NCI-H2171 (cell line): ENCODE data around the gene KRTAP9-7.
"Not testable (repeated sequence)": the region's sequence is repeated elsewhere in the genome, so short reads cannot be mapped to it uniquely, and the experiment has no call there.

Experiments
- DNase-seq: peaks from one replicate; lab custom pipeline; 2025; lab: John Stamatoyannopoulos, UW

Gene KRTAP9-7, protein sequence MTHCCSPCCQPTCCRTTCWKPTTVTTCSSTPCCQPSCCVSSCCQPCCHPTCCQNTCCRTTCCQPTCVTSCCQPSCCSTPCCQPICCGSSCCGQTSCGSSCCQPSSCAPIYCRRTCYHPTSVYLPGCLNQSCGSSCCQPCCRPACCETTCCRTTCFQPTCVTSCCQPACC

DNA sequence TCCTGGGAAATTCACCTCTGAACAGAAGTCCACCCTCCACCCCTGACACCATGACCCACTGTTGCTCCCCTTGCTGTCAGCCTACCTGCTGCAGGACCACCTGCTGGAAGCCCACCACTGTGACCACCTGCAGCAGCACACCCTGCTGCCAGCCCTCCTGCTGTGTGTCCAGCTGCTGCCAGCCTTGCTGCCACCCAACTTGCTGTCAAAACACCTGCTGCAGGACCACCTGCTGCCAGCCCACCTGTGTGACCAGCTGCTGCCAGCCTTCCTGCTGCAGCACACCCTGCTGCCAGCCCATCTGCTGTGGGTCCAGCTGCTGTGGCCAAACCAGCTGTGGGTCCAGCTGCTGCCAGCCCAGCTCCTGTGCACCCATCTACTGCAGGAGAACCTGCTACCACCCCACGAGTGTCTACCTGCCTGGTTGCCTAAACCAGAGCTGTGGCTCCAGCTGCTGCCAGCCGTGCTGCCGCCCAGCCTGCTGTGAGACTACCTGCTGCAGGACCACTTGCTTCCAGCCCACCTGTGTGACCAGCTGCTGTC, at the start of gene KRTAP9-7:
TSS of gene KRTAP9-7 (plus strand) at position 51 of the 543 bp plus-strand sequence. CDS start at position 51, 0 bp downstream.
- DNase-seq: not testable (repeated sequence)

DNA sequence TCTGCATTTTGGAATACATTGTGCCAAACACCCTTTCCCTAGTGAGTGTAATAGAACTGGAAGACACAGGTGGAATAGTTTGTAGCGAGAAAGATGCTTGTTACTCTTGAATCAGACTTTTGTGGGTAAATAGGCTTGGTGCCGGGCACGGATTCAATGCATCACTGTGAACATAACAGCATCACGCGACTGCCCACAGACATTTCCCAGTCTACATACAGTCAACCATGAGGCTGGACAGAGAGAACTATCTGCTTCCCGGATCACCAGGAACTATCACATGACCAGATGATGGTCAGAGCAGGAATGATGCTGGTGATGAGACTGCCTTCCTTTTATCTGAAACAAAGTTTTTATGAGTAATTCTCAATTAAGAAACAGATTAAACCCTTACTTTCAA, 49.4 kb upstream of the KRTAP9-7 start:
- DNase-seq: no peak

DNA sequence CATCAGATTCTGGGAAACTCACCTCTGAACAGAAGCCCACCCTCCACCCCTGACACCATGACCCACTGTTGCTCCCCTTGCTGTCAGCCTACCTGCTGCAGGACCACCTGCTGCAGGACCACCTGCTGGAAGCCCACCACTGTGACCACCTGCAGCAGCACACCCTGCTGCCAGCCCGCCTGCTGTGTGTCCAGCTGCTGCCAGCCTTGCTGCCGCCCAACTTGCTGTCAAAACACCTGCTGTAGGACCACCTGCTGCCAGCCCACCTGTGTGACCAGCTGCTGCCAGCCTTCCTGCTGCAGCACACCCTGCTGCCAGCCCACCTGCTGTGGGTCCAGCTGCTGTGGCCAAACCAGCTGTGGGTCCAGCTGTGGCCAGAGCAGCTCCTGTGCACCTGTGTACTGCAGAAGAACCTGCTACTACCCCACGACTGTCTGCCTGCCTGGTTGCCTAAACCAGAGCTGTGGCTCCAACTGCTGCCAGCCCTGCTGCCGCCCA, 48.9 kb upstream of the KRTAP9-7 start, which contains the start of gene KRTAP9-2:
TSS of gene KRTAP9-2 (plus strand) at position 51 of the 498 bp plus-strand sequence. CDS start at position 58, 7 bp downstream.
- not testable (repeated sequence) for DNase-seq

DNA sequence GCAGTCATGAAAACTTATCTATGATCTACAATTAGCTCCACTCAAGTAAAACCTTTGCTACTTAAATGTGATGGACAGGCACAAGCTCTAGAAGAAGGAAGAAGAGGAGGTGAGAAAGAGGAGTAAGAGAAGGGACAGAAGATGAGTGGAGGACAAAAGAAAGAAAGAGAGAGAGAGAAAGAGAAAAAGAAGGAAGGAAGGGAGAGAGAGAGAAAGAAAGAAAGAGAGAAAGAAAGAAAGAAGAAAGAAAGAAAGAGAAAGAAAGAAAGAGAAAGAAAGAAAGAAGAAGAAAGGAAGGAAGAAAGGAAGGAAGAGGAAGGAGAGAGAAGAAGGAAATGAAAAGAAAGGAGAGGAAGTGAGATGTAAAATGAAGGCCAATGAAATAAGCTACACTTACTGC, 45.4 kb upstream of the KRTAP9-7 start:
- no peak for DNase-seq

DNA sequence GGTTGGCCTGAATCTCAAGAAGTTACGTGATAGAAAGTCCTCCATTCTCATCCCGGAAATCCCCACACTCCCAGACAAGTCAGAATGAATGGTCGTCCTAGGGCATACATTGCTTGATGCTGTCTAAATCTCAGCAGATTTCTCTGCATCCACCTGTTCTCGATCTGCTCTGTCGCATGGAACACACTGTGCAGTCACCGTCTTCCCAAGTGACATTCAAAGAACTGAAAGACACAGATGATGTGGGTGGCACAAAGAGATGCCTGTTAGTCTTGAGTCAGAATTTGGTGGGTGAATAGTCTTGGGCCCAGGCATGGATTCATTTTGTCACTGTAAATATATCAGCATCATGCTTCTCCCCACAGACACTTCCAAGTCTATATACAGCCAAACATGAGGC, 43.8 kb upstream of the KRTAP9-7 start:
- DNase-seq: no peak

DNA sequence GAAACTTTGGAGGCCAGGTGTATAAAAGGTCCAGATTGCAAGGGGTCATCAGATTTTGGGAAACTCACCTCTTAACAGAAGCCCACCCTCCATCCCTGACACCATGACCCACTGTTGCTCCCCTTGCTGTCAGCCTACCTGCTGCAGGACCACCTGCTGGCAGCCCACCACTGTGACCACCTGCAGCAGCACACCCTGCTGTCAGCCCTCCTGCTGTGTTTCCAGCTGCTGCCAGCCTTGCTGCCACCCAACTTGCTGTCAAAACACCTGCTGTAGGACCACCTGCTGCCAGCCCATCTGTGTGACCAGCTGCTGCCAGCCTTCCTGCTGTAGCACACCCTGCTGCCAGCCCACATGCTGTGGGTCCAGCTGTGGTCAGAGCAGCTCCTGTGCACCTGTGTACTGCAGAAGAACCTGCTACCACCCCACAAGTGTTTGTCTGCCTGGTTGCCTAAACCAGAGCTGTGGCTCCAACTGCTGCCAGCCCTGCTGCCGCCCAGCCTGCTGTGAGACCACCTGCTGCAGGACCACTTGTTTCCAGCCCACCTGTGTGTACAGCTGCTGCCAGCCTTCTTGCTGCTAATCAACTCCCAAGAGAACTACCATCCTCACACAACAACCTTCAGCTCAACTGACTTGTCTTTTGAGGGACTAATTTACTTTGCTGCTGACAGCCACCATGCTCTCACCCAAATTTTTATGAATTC, 42.9 kb upstream of the KRTAP9-7 start, which contains the start of gene KRTAP9-3:
TSS of gene KRTAP9-3 (plus strand) at position 51 of the 707 bp plus-strand sequence. CDS start at position 104, 53 bp downstream.
- not testable (repeated sequence) for DNase-seq

DNA sequence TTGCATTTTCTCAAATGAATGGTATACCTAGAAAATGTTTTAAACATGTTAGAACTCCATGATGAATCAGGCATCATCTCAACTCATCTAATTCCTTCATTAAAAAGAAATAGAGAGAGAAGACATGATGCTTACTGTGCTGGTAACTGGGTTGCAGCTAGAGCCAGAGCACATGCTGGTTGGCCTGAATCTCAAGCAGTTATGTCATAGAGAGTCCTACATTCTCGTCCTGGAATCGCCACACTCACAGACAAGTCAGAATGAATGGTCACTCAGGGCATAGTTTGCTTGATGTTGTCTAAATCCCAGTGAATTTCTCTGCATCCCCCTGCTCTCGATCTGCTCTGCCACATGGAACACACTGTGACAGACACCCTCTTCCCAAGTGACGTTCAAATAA, 38.4 kb upstream of the KRTAP9-7 start:
- not testable (repeated sequence) for DNase-seq

DNA sequence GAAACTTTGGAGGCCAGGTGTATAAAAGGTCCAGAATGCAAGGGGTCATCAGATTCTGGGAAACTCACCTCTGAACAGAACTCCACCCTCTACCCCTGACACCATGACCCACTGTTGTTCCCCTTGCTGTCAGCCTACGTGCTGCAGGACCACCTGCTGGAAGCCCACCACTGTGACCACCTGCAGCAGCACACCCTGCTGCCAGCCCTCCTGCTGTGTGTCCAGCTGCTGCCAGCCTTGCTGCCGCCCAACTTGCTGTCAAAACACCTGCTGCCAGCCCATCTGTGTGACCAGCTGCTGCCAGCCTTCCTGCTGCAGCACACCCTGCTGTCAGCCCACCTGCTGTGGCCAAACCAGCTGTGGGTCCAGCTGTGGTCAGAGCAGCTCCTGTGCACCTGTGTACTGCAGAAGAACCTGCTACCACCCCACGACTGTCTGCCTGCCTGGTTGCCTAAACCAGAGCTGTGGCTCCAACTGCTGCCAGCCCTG, 37.5 kb upstream of the KRTAP9-7 start, which contains the start of gene KRTAP9-8:
TSS of gene KRTAP9-8 (plus strand) at position 51 of the 489 bp plus-strand sequence. CDS start at position 104, 53 bp downstream.
- DNase-seq: not testable (repeated sequence)

DNA sequence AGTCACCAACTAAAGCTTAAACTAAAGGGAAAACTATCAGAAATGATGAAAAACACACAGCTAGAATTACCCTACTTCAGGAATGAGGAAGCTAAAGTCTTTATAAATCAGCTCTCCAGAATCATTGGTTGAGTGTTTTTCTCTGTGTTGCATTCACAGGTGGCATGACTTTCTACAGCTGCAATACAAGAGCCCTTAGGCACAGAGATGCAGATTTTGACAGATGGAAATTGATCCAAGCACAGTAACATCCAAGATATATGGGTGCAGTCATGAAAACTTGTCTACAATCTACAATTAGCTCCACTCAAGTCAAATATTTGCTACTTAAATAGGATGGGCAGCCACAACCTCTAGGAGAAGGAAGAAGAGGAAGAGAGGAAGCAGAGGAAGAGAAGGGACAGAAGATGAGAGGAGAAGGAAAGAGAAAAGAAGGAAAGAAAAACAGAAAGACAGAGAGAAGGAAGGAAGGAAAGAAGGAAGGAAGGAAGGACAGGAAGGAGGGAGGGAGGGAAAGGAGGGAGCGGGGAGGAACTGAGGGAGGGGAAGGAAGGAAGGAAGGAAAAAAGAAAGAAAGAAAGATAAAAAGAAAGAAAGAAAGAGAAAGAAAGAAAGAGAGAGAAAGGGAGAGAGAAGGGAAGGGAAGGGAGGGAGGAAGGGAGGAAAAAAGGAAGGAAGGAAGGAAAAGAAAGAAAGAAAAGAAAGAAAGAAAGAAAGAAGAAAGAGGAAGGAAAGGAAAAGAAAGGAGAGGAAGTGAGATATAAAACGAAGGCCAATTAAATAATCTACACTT, 28.3 kb upstream of the KRTAP9-7 start:
- not testable (repeated sequence) for DNase-seq

DNA sequence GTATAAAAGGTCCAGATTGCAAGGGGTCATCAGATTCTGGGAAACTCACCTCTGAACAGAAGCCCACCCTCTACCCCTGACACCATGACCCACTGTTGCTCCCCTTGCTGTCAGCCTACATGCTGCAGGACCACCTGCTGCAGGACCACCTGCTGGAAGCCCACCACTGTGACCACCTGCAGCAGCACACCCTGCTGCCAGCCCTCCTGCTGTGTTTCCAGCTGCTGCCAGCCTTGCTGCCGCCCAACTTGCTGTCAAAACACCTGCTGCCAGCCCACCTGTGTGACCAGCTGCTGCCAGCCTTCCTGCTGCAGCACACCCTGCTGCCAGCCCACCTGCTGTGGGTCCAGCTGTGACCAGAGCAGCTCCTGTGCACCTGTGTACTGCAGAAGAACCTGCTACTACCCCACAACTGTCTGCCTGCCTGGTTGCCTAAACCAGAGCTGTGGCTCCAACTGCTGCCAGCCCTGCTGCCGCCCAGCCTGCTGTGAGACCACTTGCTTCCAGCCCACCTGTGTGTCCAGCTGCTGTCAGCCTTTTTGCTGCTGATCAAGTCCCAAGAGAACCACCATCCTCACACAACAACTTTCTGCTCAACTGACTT, 25.8 kb upstream of the KRTAP9-7 start, which contains the start of gene KRTAP9-4:
TSS of gene KRTAP9-4 (plus strand) at position 51 of the 604 bp plus-strand sequence. CDS start at position 85, 34 bp downstream.
- not testable (repeated sequence) for DNase-seq

DNA sequence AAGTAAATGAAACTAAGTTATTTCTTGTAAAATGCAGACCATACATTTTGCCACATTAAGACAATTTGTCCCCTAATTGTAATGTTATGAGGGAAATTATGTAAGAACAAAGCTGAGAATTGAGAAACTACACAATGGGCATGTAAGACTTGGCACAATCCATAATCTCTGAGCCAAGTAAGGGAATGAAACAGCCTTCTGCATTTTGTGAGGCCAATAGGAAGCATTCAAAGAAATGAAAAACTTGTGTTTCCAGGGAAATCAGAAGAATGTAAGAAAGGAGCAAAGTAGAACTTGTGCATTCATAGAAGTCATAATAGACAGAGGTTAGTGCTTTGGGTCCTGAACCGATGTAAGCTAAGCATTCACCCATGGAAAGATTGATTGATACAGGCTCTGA, 24.2 kb upstream of the KRTAP9-7 start:
- DNase-seq: no peak

DNA sequence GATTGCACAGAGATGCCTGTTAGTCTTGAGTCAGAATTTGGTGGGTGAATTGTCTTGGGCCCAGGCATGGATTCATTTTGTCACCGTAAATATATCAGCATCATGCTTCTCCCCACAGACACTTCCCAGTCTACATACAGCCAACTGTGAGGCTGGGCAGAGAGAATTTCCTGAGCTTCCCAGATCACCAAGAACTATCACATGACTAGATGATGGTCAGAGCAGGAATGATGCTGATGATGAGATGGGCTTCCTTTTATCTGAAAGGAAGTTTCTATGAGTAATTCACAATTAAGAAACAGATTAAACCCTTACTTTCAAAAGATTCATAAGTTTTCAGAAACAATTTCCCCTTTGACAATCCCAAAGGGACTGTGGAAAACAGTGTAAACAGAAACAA, 20.6 kb upstream of the KRTAP9-7 start:
- DNase-seq: no peak

DNA sequence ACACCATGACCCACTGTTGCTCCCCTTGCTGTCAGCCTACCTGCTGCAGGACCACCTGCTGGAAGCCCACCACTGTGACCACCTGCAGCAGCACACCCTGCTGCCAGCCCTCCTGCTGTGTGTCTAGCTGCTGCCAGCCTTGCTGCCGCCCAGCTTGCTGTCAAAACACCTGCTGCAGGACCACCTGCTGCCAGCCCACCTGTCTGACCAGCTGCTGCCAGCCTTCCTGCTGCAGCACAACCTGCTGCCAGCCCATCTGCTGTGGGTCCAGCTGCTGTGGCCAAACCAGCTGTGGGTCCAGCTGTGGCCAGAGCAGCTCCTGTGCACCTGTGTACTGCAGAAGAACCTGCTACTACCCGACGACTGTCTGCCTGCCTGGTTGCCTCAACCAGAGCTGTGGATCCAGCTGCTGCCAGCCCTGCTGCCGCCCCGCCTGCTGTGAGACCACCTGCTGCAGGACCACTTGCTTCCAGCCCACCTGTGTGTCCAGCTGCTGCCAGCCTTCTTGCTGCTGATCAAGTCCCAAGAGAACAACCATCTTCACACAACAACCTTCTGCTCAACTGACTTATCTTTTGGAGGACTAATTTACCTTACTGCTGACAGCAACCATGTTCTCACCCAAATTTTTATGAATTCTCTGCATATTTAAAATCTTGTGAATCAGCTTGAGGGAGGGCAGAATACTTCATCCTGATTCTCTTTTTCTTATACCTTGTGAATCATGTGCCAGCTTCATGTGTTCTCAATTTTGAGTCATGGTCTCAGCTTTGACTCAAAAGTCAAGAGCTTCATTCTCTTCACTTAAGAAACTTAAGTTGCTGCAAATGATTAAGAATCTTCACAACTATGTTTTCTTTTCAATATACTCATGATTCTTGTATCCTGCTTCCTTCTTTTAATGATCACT, 19.9 kb upstream of the KRTAP9-7 start, which contains the start of gene KRTAP9-9:
TSS of gene KRTAP9-9 (plus strand) at position 4 of the 910 bp plus-strand sequence.
- DNase-seq: not testable (repeated sequence)

DNA sequence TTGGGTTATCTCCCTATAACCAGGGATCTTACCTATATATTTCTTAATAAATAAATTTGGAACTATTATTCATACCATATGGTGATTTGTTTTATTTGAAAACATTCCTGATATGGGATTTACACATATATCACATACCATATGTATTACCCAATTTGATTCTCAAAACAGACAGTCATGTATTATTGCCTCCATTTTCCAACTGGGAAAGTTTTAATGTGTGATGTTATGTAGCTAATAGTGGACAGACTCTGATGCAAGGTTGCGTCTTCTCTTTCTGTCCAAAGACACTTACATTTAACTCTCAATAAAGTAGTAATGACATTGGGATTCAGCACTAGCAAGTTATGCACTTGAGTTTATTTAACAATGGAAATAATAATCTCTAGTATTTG, 19.2 kb upstream of the KRTAP9-7 start:
- no peak for DNase-seq

DNA sequence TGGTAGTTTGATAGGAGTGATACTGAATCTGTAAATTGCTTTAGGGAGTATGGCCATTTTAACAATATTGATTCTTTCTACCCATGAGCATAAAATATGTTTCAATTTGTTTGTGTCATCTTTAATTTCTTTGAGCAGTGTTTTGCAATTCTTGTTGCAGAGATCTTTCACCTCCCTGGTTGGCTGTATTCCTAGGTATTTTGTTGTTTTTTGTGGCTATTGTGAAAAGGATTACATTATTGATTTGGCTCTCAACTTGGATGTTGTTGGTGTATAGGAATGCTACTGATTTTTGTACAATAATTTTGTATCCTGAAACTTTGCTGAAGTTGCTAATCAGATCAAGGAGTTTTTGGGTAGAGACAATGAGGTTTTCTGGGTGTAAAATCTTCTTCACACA, 17.1 kb upstream of the KRTAP9-7 start:
- DNase-seq: no peak

DNA sequence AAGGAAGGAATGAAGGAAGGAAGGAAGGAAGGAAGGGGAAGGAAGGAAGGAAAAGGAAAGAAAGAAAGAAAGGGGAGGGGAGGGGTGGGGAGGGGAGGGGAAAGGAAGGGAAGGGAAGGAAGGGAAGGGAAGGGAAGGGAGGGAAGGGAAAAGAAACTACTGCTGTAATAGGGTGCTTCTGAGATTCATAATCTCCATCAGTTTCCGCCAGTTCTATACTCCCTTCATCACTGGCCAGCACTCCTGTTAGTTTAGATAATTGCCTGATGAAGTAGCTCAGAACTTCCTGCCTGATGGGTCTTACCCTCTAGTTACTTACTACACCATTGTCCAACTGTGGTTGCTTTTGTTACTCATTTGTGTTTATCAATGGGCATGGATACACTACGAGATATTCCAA, 12.3 kb upstream of the KRTAP9-7 start:
- DNase-seq: no peak

DNA sequence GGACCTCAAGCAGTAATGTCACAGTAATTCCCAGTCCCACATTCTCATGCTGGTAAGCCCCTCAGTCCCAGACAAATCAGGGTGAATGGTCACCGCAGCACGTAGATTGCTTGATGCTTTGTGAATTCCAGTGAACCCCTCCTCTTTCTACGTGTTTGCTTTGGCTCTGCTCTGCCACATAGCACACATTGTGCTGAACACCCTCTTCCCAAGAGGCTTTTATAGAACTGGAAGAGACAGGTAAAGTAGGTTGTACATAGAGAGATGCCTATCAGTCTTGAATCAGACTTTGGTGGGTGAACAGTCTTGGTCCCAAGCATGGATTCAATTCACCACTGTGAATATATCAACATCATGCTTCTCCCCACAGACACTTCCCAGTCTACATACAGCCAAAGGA, 10.9 kb upstream of the KRTAP9-7 start:
- DNase-seq: no peak

DNA sequence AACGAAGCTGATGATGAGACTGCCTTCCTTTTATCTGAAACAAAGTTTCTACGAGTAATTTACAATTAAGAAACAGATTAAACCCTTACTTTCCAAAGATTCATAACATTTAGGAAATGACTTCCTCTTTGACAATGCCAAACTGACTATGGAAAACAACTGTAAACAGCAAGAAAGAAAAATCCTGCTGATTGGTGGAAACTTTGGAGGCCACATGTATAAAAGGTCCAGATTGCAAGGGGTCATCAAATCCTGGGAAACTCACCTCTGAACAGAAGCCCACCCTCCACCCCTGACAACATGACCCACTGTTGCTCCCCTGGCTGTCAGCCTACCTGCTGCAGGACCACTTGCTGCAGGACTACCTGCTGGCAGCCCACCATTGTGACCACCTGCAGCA, 10.4 kb upstream of the KRTAP9-7 start, which contains the start of gene KRTAP9-6:
TSS of gene KRTAP9-6 (plus strand) at position 301 of the 400 bp plus-strand sequence. CDS start at position 301, 0 bp downstream.
- DNase-seq: no peak

DNA sequence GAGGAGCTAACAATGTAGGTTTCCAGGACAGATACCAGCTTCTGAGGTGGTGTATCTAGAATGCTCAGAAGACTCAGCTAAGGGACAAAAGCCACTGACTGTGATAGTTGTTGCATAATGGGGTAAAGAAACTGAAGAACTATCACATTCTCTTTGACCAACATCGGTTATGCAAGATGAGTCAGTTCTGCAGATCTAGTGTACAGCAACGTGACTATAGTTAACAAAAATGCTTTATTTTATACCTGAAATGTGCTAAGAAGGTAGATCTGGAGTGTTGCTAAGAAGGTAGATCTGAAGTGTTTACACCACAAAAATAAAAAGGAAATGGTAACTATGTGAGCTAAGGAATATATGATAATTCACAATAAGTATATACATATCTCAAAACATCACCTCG, 7.8 kb upstream of the KRTAP9-7 start:
- DNase-seq: no peak

DNA sequence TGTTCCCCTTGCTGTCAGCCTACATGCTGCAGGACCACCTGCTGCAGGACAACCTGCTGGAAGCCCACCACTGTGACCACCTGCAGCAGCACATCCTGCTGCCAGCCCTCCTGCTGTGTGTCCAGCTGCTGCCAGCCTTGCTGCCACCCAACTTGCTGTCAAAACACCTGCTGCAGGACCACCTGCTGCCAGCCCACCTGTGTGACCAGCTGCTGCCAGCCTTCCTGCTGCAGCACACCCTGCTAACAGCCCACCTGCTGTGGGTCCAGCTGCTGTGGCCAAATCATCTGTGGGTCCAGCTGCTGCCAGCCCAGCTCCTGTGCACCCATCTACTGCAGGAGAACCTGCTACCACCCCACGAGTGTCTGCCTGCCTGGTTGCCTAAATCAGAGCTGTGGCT, 4.2 kb upstream of the KRTAP9-7 start:
- DNase-seq: not testable (repeated sequence)
